Panc1 (cell line): ENCODE measurements around the gene PARM1. TPM values are rescaled to one million over a fixed set of nuclear protein-coding genes. Genes with fewer than 3 reads are reported as not detected.

Experiments
- ATAC-seq: fragments of 200-7000 bp; cut with Tn5 transposase; 2 replicates; pipeline ENCODE4 v1.9.1; 2020; ENCODE audit warnings: mild to moderate bottlenecking, moderate library complexity
- BruUV-seq: library from RNA; stranded (reverse); fragments of 400-500 nt; replicated peaks from 2 replicates; lab custom pipeline; 2021; lab: Mats Ljungman, UMichigan
- CTCF ChIA-PET: fragments of 300-600 bp; sonication (Branson Sonifier 250); formaldehyde crosslinking; loops from one replicate; lab custom pipeline; 2022; ENCODE audit warnings: antibody characterized with exemption; lab: Charles Lee
- POLR2A ChIA-PET: fragments of 300-600 bp; sonication (Branson Sonifier 250); formaldehyde crosslinking; loops from one replicate; lab custom pipeline; 2022; ENCODE audit warnings: antibody characterized with exemption; lab: Charles Lee
- DNase-seq: peaks from one replicate; pipeline ENCODE4 v3.0.0-alpha.2; 2010; ENCODE audit warnings: low read depth, low spot score
- H3K27ac ChIP-seq: 2 replicates; pipeline ENCODE4 v1.5.1; 2011; ENCODE audit warnings: mild to moderate bottlenecking, low read length, inconsistent platforms
- H3K27me3 ChIP-seq: fragments of 200-500 bp; sonication (Bioruptor generic); 2 replicates; pipeline ENCODE4 v1.6.0; 2014; ENCODE audit warnings: low read length, inconsistent platforms; ENCODE audit not compliant: control insufficient read depth, insufficient read depth
- H3K36me3 ChIP-seq: fragments of 200-500 bp; sonication (Bioruptor generic); 2 replicates; pipeline ENCODE4 v1.5.1; 2014; ENCODE audit warnings: inconsistent platforms, mild to moderate bottlenecking, low read length, moderate library complexity; ENCODE audit not compliant: control insufficient read depth, insufficient read depth
- H3K4me1 ChIP-seq: 2 replicates; pipeline ENCODE4 v1.5.1; 2011; ENCODE audit warnings: inconsistent platforms, mild to moderate bottlenecking, low read length, moderate library complexity; ENCODE audit not compliant: control insufficient read depth, insufficient read depth
- H3K4me3 ChIP-seq, 2 experiments: 2 replicates each; pipeline ENCODE4 v1.5.1; 2011 to 2012; ENCODE audit warnings: low read depth in 2 of 2, low read length in 2 of 2, mild to moderate bottlenecking in 2 of 2, inconsistent platforms in 1 of 2, moderate library complexity in 1 of 2
- H3K9me3 ChIP-seq: fragments of 200-500 bp; sonication (Bioruptor generic); 2 replicates; pipeline ENCODE4 v1.5.1; 2014; ENCODE audit warnings: low read depth, mild to moderate bottlenecking, inconsistent platforms, low read length, moderate library complexity; ENCODE audit not compliant: control insufficient read depth, insufficient read depth
- POLR2AphosphoS5 ChIP-seq: IDR thresholded peaks from 2 replicates; pipeline ENCODE4 v1.6.1; 2012; ENCODE audit warnings: mild to moderate bottlenecking, low read depth, low read length, moderate library complexity
- REST ChIP-seq, 2 experiments: IDR thresholded peaks; 2 replicates each; pipeline ENCODE4 v1.6.1; 2011 to 2012; ENCODE audit warnings: low read depth in 2 of 2, control low read depth in 1 of 2, low read length in 1 of 2, mild to moderate bottlenecking in 1 of 2, moderate library complexity in 1 of 2; ENCODE audit not compliant: insufficient read depth in 1 of 2
- SIN3A ChIP-seq: IDR thresholded peaks from 2 replicates; pipeline ENCODE4 v1.6.1; 2012; ENCODE audit warnings: low read depth, mild to moderate bottlenecking, low read length, moderate library complexity, borderline replicate concordance; ENCODE audit not compliant: insufficient read depth
- TCF7L2 ChIP-seq: IDR thresholded peaks from 2 replicates; pipeline ENCODE4 v1.6.1; 2011; ENCODE audit warnings: mild to moderate bottlenecking, low read depth, low read length, inconsistent platforms
- in situ Hi-C: cut with HindIII; loops from 2 replicates; pipeline ENCODE4 v1.10.0; 2016; ENCODE audit warnings: low sequenced_read_pairs, low pct_unique_long_range_greater_than_20kb
- intact Hi-C: fragments of 100-400 bp; cut with micrococcal nuclease; formaldehyde crosslinking; loops from one replicate; pipeline ENCODE4 v1.10.0; 2022; ENCODE audit not compliant: unreplicated experiment
- total RNA-seq: library from RNA; stranded (reverse); gene quantifications from one replicate; pipeline ENCODE4 v1.2.1, GENCODE V29; 2021; ENCODE audit not compliant: unreplicated experiment

The PARM1 gene
- total RNA-seq, 1 experiment from 2014 or later, result 0.21 TPM

- Histone ChIP-seq H3K4me3 (no peak overlapping the region), H3K9me3 (no peaks in the 10 kb centered on the region), H3K27me3 (no peaks in the 10 kb centered on the region), H3K36me3 (no peaks in the 10 kb centered on the region), H3K4me1 (no peaks in the 10 kb centered on the region), H3K27ac (no peak overlapping the region)
- in situ Hi-C loops, result no loop called here
- intact Hi-C loops, result no loop called here
- CTCF ChIA-PET, result no interaction called here
- ATAC-seq (no peak), DNase-seq (no peak)
- no TSS peak for BruUV-seq
- no peak for TF ChIP-seq REST (IDR thresholded peaks at IDR 0.05; ENCODE audit: insufficient read depth in 1 of 2, low read depth in 2 of 2, low read length in 1 of 2)
- TF ChIP-seq SIN3A, result no peak
- POLR2A ChIA-PET, result no interaction called here
These were observed 109.8 kb downstream of the PARM1 start for GRCh38 chr4:75042601-75043208.

GRCh38 chr4:75046226-75046625 lies 113.3 kb downstream of the PARM1 start:
- ATAC-seq, result no peak
- H3K27ac ChIP-seq, result no peak overlapping the region
- BruUV-seq, result no TSS peak
- intact Hi-C loops (no loop called here), in situ Hi-C loops (no loop called here)
- CTCF ChIA-PET, result no interaction called here
- H3K4me3 ChIP-seq, result no peak overlapping the region
- no peak for TF ChIP-seq SIN3A
- TF ChIP-seq POLR2AphosphoS5, result no peak
- H3K9me3 ChIP-seq, result no peaks in the 10 kb centered on the region
- no peaks in the 10 kb centered on the region for H3K36me3 ChIP-seq
- POLR2A ChIA-PET, result no interaction called here
- no peak for DNase-seq
- H3K27me3 ChIP-seq, result no peaks in the 10 kb centered on the region
- H3K4me1 ChIP-seq, result no peaks in the 10 kb centered on the region

GRCh38 chr4:75046641-75047040 lies 113.7 kb downstream of the PARM1 start:
- Histone ChIP-seq H3K27me3 (no peaks in the 10 kb centered on the region), H3K9me3 (no peaks in the 10 kb centered on the region), H3K4me1 (no peaks in the 10 kb centered on the region), H3K36me3 (no peaks in the 10 kb centered on the region), H3K27ac (no peak overlapping the region), H3K4me3 (no peak overlapping the region)
- POLR2A ChIA-PET, result no interaction called here
- no peak for DNase-seq
- no TSS peak for BruUV-seq
- intact Hi-C loops (no loop called here), in situ Hi-C loops (no loop called here)
- CTCF ChIA-PET, result no interaction called here
- no peak for TF ChIP-seq TCF7L2
- no peak for ATAC-seq
